ENCODE results near the gene ACTR1B.

The ACTR1B gene

GRCh38 chr2:97702731-97703470, 39.1 kb upstream of the ACTR1B start:
- Histone ChIP-seq H3K4me3 (replicated peaks; ENCODE audit: insufficient read depth, low read length) (no peak overlapping the region), H3K27ac (replicated peaks) (no peak overlapping the region), H3K27me3 (ENCODE audit: insufficient read depth, poor library complexity, severe bottlenecking) (no peaks in the 10 kb centered on the region)
- no peak for DNase-seq (ENCODE audit: low read depth in 1 of 2, low spot score in 1 of 2)
- TF ChIP-seq GABPA (IDR thresholded peaks at IDR 0.05; ENCODE audit: low read depth) (no peak), CTCF (IDR thresholded peaks at IDR 0.05; ENCODE audit: insufficient read depth, low read length) (no peak), SPI1 (IDR thresholded peaks at IDR 0.05; ENCODE audit: borderline replicate concordance, low read depth) (no peak), REST (IDR thresholded peaks at IDR 0.05; ENCODE audit: insufficient replicate concordance, low read depth) (no peak), POLR2AphosphoS5 (IDR thresholded peaks at IDR 0.05; ENCODE audit: low read depth) (no peak)

- Histone ChIP-seq H3K27me3 (ENCODE audit: insufficient read depth, poor library complexity, severe bottlenecking) (no peaks in the 10 kb centered on the region), H3K27ac (replicated peaks) (no peak overlapping the region), H3K4me3 (replicated peaks; ENCODE audit: insufficient read depth, low read length) (no peak overlapping the region)
- DNase-seq (ENCODE audit: low read depth in 1 of 2, low spot score in 1 of 2), result no peak
- TF ChIP-seq SPI1 (IDR thresholded peaks at IDR 0.05; ENCODE audit: borderline replicate concordance, low read depth), result no peak
- no peak for TF ChIP-seq CTCF (IDR thresholded peaks at IDR 0.05; ENCODE audit: insufficient read depth, low read length)
- TF ChIP-seq GABPA (IDR thresholded peaks at IDR 0.05; ENCODE audit: low read depth), result no peak
- no peak for TF ChIP-seq REST (IDR thresholded peaks at IDR 0.05; ENCODE audit: insufficient replicate concordance, low read depth)
- TF ChIP-seq POLR2AphosphoS5 (IDR thresholded peaks at IDR 0.05; ENCODE audit: low read depth), result no peak
Measured at GRCh38 chr2:97701851-97702465, 38.1 kb upstream of the ACTR1B start.

GRCh38 chr2:97701186-97701585, 37.3 kb upstream of the ACTR1B start:
- H3K27ac ChIP-seq (replicated peaks), result no peak overlapping the region
- no peak overlapping the region for H3K4me3 ChIP-seq (replicated peaks; ENCODE audit: insufficient read depth, low read length)
- no peak for DNase-seq (ENCODE audit: low read depth in 1 of 2, low spot score in 1 of 2)
- H3K27me3 ChIP-seq (ENCODE audit: insufficient read depth, poor library complexity, severe bottlenecking), result no peaks in the 10 kb centered on the region
- TF ChIP-seq SPI1 (IDR thresholded peaks at IDR 0.05; ENCODE audit: borderline replicate concordance, low read depth) (no peak), GABPA (IDR thresholded peaks at IDR 0.05; ENCODE audit: low read depth) (no peak), POLR2AphosphoS5 (IDR thresholded peaks at IDR 0.05; ENCODE audit: low read depth) (no peak), CTCF (IDR thresholded peaks at IDR 0.05; ENCODE audit: insufficient read depth, low read length) (no peak), REST (IDR thresholded peaks at IDR 0.05; ENCODE audit: insufficient replicate concordance, low read depth) (no peak)

All from HL-60 (cell line).